Measurements from ENCODE around the gene GABRA4. TPM values are rescaled to one million over a fixed set of nuclear protein-coding genes. Genes with fewer than 3 reads are reported as not detected.

Gene GABRA4
- total RNA-seq, 1 donor from 2014 or later: 0.25 TPM

DNA sequence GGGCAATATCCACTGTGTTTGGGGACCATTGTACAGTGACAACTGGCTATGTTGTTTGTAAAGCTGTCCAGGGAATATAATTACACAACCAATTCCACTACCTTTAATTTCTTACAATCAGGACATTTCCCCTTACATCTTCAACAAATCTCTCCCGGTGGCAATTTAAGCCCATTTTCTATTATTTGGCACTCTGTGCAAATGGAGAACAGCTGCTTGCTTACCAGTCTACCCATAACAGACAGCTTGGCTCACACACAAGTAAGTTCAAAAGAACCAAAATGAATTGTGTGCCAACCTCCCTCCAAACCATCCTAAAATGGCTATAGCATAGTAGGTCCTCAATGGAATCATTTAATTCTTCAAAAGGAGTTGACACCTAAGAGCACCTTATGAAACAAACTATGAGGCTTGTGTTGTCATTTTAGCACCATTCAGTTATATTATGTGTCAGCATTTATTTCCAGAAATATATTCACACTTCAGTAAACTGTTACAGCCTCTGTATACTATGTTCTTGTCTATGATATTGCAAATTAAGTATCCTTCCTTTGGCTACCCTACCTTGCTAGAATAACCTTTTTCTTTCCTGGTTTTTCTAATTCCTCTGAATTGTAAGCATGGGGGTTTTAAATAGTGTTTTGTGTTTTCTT lies 18.4 kb downstream of the GABRA4 start:
- TF ChIP-seq, protein P1, sequence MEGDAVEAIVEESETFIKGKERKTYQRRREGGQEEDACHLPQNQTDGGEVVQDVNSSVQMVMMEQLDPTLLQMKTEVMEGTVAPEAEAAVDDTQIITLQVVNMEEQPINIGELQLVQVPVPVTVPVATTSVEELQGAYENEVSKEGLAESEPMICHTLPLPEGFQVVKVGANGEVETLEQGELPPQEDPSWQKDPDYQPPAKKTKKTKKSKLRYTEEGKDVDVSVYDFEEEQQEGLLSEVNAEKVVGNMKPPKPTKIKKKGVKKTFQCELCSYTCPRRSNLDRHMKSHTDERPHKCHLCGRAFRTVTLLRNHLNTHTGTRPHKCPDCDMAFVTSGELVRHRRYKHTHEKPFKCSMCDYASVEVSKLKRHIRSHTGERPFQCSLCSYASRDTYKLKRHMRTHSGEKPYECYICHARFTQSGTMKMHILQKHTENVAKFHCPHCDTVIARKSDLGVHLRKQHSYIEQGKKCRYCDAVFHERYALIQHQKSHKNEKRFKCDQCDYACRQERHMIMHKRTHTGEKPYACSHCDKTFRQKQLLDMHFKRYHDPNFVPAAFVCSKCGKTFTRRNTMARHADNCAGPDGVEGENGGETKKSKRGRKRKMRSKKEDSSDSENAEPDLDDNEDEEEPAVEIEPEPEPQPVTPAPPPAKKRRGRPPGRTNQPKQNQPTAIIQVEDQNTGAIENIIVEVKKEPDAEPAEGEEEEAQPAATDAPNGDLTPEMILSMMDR (IDR thresholded peaks at IDR 0.05): no peak
- TF ChIP-seq POLR2A (IDR thresholded peaks at IDR 0.05) (no peak), POLR2AphosphoS5 (IDR thresholded peaks at IDR 0.05; ENCODE audit: insufficient read depth in 1 of 2, low read depth in 1 of 2) (no peak)
- no peaks in the 10 kb centered on the region for H3K4me1 ChIP-seq
- no peaks in the 10 kb centered on the region for H3K36me3 ChIP-seq
- DNase-seq (ENCODE audit: extremely low spot score in 2 of 2): no peak
- no peak overlapping the region for H3K27ac ChIP-seq
- intact Hi-C loops (cut with DNase I): no loop called here
- no peak overlapping the region for H3K4me3 ChIP-seq
- no peaks in the 10 kb centered on the region for H3K9me3 ChIP-seq
- no peaks in the 10 kb centered on the region for H3K27me3 ChIP-seq

DNA sequence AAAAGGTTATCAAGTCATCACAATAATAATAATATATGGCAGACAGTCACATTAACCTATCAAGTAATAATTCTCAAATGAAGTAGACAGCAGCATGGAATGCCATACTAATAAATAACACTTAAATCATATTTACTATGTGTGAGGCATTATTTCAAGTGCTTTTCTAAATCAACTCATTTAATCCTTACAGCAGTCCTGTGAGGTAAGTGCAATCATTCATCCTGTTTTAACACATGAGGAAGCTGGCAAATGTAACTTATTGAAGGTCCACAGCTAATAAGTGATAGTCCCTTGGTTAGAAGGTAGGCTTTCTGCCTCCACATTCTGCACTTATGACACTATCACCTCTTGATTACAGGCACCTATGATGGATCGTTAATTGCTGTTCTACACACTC lies 24.5 kb downstream of the GABRA4 start:
- Histone ChIP-seq H3K36me3 (no peaks in the 10 kb centered on the region), H3K4me3 (no peak overlapping the region), H3K9me3 (no peaks in the 10 kb centered on the region), H3K27ac (no peak overlapping the region), H3K4me1 (no peaks in the 10 kb centered on the region), H3K27me3 (no peaks in the 10 kb centered on the region)
- intact Hi-C loops (cut with DNase I): no loop called here
- DNase-seq (ENCODE audit: extremely low spot score in 2 of 2): no peak
- no peak for TF ChIP-seq POLR2AphosphoS5 (IDR thresholded peaks at IDR 0.05; ENCODE audit: insufficient read depth in 1 of 2, low read depth in 1 of 2)
- no peak for TF ChIP-seq POLR2A (IDR thresholded peaks at IDR 0.05)
- TF ChIP-seq, protein P1 (IDR thresholded peaks at IDR 0.05): no peak

DNA sequence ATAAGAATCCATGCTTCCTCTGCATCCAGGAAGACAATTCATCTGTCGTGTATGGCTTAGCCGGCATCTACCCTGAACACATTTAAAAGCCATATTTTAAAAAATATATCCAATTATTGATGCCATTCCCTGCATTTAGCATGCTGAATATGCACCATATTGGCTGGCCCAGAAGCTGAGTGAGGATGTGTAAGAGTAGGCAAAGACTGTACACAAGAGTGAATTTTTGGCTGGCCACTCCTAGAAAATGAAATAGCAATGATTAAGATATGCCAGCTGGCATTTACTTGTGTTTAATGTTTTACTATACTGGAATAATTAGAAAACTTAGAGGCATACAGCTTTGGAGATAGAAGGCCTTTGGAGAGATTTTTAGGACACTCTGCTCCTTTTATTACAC lies 25.8 kb downstream of the GABRA4 start:
- TF ChIP-seq POLR2AphosphoS5 (IDR thresholded peaks at IDR 0.05; ENCODE audit: insufficient read depth in 1 of 2, low read depth in 1 of 2) (no peak), POLR2A (IDR thresholded peaks at IDR 0.05) (no peak)
- TF ChIP-seq, protein P1 (IDR thresholded peaks at IDR 0.05): no peak
- Histone ChIP-seq H3K4me1 (no peaks in the 10 kb centered on the region), H3K27ac (no peak overlapping the region), H3K36me3 (no peaks in the 10 kb centered on the region), H3K27me3 (no peaks in the 10 kb centered on the region), H3K9me3 (no peaks in the 10 kb centered on the region), H3K4me3 (no peak overlapping the region)
- intact Hi-C loops (cut with DNase I): no loop called here
- DNase-seq (ENCODE audit: extremely low spot score in 2 of 2): no peak

DNA sequence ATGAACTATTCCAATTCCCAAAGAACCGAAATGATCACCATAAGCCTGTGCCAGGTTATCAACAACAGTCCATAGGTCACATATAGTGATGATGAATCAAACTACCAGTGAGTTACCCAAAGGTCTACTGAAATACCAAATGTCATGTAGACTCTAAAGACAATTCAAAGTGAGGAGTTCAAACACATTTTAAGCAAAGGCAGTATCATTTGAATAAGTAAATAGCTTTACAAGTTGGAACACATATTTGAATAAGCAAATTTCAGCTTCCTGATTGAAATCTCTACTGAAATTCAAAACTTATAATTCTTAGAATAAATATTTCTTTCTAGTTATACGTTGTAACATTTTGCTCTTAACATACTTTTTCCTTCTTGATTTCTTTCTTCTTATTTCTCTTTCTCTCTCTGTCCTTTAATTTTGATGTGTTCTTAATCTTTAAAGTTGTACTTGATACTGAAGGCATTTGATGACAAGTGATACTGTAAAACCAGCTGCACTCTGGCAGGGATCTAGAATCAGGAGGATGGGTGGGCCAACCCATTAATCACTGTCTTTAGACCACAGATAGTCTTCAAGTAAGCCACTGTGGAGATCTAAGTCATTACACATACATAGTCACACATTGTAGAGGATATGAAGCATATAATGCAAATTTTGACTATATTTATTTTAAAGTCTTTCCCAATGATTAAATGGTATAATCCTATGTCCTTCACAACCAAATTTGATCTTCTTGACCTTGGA lies 34.5 kb downstream of the GABRA4 start:
- Histone ChIP-seq H3K4me1 (no peaks in the 10 kb centered on the region), H3K4me3 (no peak overlapping the region), H3K27ac (no peak overlapping the region), H3K9me3 (no peaks in the 10 kb centered on the region), H3K27me3 (no peaks in the 10 kb centered on the region), H3K36me3 (no peaks in the 10 kb centered on the region)
- no peak for DNase-seq (ENCODE audit: extremely low spot score in 2 of 2)
- intact Hi-C loops (cut with DNase I): no loop called here
- TF ChIP-seq, protein P1 (IDR thresholded peaks at IDR 0.05): no peak
- no peak for TF ChIP-seq POLR2AphosphoS5 (IDR thresholded peaks at IDR 0.05; ENCODE audit: insufficient read depth in 1 of 2, low read depth in 1 of 2)
- TF ChIP-seq POLR2A (IDR thresholded peaks at IDR 0.05): no peak

DNA sequence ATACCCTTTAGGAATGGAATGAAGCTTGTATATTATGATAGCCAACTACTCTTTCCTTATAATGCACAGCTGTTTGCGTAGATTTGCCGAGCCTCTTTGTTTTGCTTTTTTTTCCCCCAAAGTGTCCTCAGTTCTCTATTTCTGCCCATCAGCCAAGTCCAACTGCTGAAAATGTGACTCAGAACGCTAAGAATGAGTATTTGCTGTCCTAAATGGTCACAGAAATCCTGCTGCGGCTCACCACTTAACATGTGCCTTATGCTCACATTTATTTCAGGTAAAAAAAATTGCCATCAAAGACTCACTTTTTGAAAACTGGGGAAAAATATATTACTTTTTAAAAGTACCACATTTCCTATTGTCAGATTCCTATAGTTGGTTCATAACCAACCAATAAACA lies 36.9 kb downstream of the GABRA4 start:
- H3K36me3 ChIP-seq: no peaks in the 10 kb centered on the region
- H3K9me3 ChIP-seq: no peaks in the 10 kb centered on the region
- H3K4me3 ChIP-seq: no peak overlapping the region
- H3K27ac ChIP-seq: no peak overlapping the region
- no peaks in the 10 kb centered on the region for H3K27me3 ChIP-seq
- H3K4me1 ChIP-seq: no peaks in the 10 kb centered on the region
- TF ChIP-seq, protein P1 (IDR thresholded peaks at IDR 0.05): no peak
- TF ChIP-seq POLR2A (IDR thresholded peaks at IDR 0.05): no peak
- no peak for DNase-seq (ENCODE audit: extremely low spot score in 2 of 2)
- intact Hi-C loops (cut with DNase I): no loop called here
